Measurements from ENCODE around the gene TOB1. TPM values are rescaled to one million over a fixed set of nuclear protein-coding genes. Genes with fewer than 3 reads are reported as not detected.

Gene TOB1
- total RNA-seq, 1 experiment from 2014 or later: 86.0 TPM

DNA sequence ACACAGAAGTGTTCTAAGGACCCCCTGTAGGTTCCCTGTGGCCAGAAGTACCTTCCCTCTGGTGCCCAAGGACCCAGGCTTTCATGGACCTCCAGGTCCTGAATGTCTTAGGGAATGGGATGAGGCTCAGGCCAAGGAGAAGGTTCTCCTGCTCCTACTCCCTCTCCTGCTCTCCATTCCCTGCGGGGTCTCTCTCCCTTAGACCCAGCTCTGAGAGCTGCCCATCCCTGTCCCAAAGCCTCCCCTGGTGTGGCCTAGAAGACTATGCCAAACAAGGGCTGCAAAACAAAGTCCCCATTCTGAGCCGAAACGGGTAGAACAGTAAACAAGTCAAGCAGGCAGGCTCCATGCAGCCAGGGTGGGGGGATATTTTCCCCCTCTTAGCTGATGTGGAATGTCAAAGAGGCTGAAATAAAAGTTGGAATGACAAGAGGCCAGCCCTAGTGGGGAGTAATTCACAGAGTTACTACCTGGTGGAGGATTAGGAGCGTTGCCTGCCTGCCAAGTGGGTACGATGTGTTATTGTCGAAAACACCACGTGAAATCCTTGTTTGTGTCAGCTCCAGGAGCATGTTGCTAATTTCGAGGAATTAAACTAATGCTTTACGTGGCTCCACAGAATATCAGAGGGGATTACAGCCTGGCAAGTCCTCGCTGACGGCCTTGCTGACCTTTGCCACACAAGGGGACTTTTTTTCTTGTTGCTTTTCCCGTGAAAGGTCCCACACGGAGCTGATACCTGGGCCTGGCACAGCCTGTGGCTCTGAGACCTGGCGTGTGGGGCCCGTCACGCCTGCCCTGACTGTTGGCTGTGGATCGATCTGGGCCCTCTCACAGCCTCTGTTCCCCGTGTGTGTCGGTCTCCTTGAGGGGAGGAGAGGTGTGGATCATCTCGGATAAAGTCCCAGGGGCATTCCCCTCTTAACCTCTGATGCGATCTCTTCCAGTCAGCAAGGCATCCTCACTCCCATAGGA, 27.9 kb downstream of the TOB1 start:
- no peaks in the 10 kb centered on the region for H3K79me2 ChIP-seq (ENCODE audit: insufficient read depth, low read length)
- POLR2A ChIA-PET: interaction anchor here (1.2 kb wide), 1 partner anchor 28 kb away, joined by 3 read pairs; the partner anchor contains the start of gene TOB1

More for the DNA sequence above, 27.9 kb downstream of the TOB1 start:
- intact Hi-C loops (cut with micrococcal nuclease): no loop called here
- H3K27ac ChIP-seq (ENCODE audit: low read depth, low read length): no peak overlapping the region
- H3K4me1 ChIP-seq (ENCODE audit: control insufficient read depth in 1 of 2, insufficient read depth in 2 of 2, low read length in 2 of 2): peaks cover 0 to 9% of the 10 kb centered on the region in 2 experiments; a peak in 1 of 4 replicates
- no peak overlapping the region for H3K4me2 ChIP-seq (ENCODE audit: low read length)
- no peaks in the 10 kb centered on the region for H3K27me3 ChIP-seq (ENCODE audit: insufficient read depth, low read length)
- DNase-seq (ENCODE audit: low read depth, low spot score) (no peak), ATAC-seq (no peak)
- H3K4me3 ChIP-seq (replicated peaks in 1 of 2; ENCODE audit: low read depth in 1 of 2, low read length in 2 of 2): no peak overlapping the region
- no peak overlapping the region for H3K9ac ChIP-seq (ENCODE audit: low read length)
- BruUV-seq (replicated peaks): no TSS peak
- no peak for TF ChIP-seq POLR2A (IDR thresholded peaks at IDR 0.05; ENCODE audit: borderline replicate concordance, extremely low read depth, insufficient read depth, insufficient read length)
- no peak for TF ChIP-seq CEBPB (IDR thresholded peaks at IDR 0.05; ENCODE audit: low read depth)
- TF ChIP-seq JUND (IDR thresholded peaks at IDR 0.05): no peak
- TF ChIP-seq, protein P1, sequence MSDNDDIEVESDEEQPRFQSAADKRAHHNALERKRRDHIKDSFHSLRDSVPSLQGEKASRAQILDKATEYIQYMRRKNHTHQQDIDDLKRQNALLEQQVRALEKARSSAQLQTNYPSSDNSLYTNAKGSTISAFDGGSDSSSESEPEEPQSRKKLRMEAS (IDR thresholded peaks at IDR 0.05): no peak
- TF ChIP-seq CBX3 (IDR thresholded peaks at IDR 0.05; ENCODE audit: low read depth): no peak
- TF ChIP-seq EGR1 (IDR thresholded peaks at IDR 0.05; ENCODE audit: low read depth): no peak
- no peak for TF ChIP-seq CTCF (IDR thresholded peaks at IDR 0.05 in 2 of 3, conservative IDR thresholded peaks at IDR 0.05 in 1 of 3; ENCODE audit: borderline replicate concordance in 1 of 3, insufficient read depth in 1 of 3, low read depth in 2 of 3, low read length in 2 of 3)
- no peak for TF ChIP-seq YY1 (IDR thresholded peaks at IDR 0.05; ENCODE audit: extremely low read depth, insufficient replicate concordance, low read depth, low read length)
- TF ChIP-seq ZFX (IDR thresholded peaks at IDR 0.05): no peak
- H3K9me3 ChIP-seq (ENCODE audit: control insufficient read depth in 1 of 2, insufficient read depth in 1 of 2, low read depth in 1 of 2, low read length in 2 of 2): no peaks in the 10 kb centered on the region
- H3K9me2 ChIP-seq (ENCODE audit: insufficient read depth): no peaks in the 10 kb centered on the region
- no peak overlapping the region for H2AFZ ChIP-seq (ENCODE audit: low read depth, low read length, poor library complexity, severe bottlenecking)
- ChIA-PET CTCF (interaction anchor here (0.8 to 6.8 kb wide), 5 partner anchors 21 to 287 kb away, joined by 3 to 127 read pairs (median 3); no protein-coding TSS in a partner anchor), RAD21 (ENCODE audit: low non-redundant PET in 1 of 2, low total read pairs in 2 of 2, uncharacterized antibody in 2 of 2, unreplicated experiment in 2 of 2) (no interaction called here)
- H4K20me1 ChIP-seq (ENCODE audit: insufficient read depth): no peaks in the 10 kb centered on the region
- no peaks in the 10 kb centered on the region for H3K36me3 ChIP-seq (ENCODE audit: control insufficient read depth in 1 of 2, insufficient read depth in 2 of 2, low read length in 2 of 2)
